HG02970 (cell line): ENCODE measurements around the gene OR2M7.
"Not testable (repeated sequence)": the region's sequence is repeated elsewhere in the genome, so short reads cannot be mapped to it uniquely, and the experiment has no call there.

Source experiments
- ATAC-seq: cut with Tn5 transposase; IDR thresholded peaks from one replicate; pipeline ENCODE4 v1.9.1; 2021; ENCODE audit warnings: mild to moderate bottlenecking, moderate library complexity, moderate number of reproducible peaks; ENCODE audit not compliant: unreplicated experiment, low FRiP score

Gene OR2M7

GRCh38 chr1:248324468-248324867 is at the start of gene OR2M7:
Gene OR2M7, minus strand, starts transcription at chr1:248324568. Its CDS starts 0 bp downstream, at chr1:248324568.
- no peak for ATAC-seq

GRCh38 chr1:248373761-248374160 is 49.4 kb upstream of the OR2M7 start:
- no peak for ATAC-seq

- ATAC-seq = no peak
Measured at GRCh38 chr1:248372394-248372793, 48.0 kb upstream of the OR2M7 start.

- ATAC-seq = no peak
Measured at GRCh38 chr1:248366609-248367008, 42.2 kb upstream of the OR2M7 start.

GRCh38 chr1:248361121-248361715 is 36.9 kb upstream of the OR2M7 start, which contains the start of gene OR2T4:
Gene OR2T4, plus strand, starts transcription at chr1:248361665. Its CDS starts 0 bp downstream, at chr1:248361665.
- ATAC-seq = no peak

- no peak for ATAC-seq
Measured at GRCh38 chr1:248359415-248359814, 35.0 kb upstream of the OR2M7 start.

- no peak for ATAC-seq
Measured at GRCh38 chr1:248348475-248348874, 24.1 kb upstream of the OR2M7 start, which contains the start of gene OR14C36. Gene OR14C36, plus strand, starts transcription at chr1:248348775. Its CDS starts 0 bp downstream, at chr1:248348775.

GRCh38 chr1:248343451-248343850 is 19.1 kb upstream of the OR2M7 start:
- ATAC-seq = no peak

- ATAC-seq = no peak
Measured at GRCh38 chr1:248316796-248317195, 7.6 kb downstream of the OR2M7 start.

- not testable (repeated sequence) for ATAC-seq
Measured at GRCh38 chr1:248306740-248307139, 17.6 kb downstream of the OR2M7 start.

- ATAC-seq = no peak
Measured at GRCh38 chr1:248306103-248306502, 18.3 kb downstream of the OR2M7 start.

GRCh38 chr1:248305672-248306071 is 18.7 kb downstream of the OR2M7 start:
- not testable (repeated sequence) for ATAC-seq

- ATAC-seq = no peak
Measured at GRCh38 chr1:248303324-248303723, 21.0 kb downstream of the OR2M7 start, which contains the start of gene OR2T12. Gene OR2T12, minus strand, starts transcription at chr1:248303424. Its CDS starts 7,846 bp downstream, at chr1:248295578.

GRCh38 chr1:248288391-248288790 is 36.0 kb downstream of the OR2M7 start:
- no peak for ATAC-seq

- ATAC-seq = no peak
Measured at GRCh38 chr1:248277876-248278275, 46.5 kb downstream of the OR2M7 start, which contains the start of gene OR2T33. Gene OR2T33, minus strand, starts transcription at chr1:248277976. Its CDS starts 4,162 bp downstream, at chr1:248273814.
